HG03139 (cell line): Measurements from ENCODE around the gene ADORA2A.

Experiments used
- ATAC-seq: cut with Tn5 transposase; IDR thresholded peaks from one replicate; pipeline ENCODE4 v1.9.1; 2021; ENCODE audit not compliant: unreplicated experiment

The ADORA2A gene

DNA sequence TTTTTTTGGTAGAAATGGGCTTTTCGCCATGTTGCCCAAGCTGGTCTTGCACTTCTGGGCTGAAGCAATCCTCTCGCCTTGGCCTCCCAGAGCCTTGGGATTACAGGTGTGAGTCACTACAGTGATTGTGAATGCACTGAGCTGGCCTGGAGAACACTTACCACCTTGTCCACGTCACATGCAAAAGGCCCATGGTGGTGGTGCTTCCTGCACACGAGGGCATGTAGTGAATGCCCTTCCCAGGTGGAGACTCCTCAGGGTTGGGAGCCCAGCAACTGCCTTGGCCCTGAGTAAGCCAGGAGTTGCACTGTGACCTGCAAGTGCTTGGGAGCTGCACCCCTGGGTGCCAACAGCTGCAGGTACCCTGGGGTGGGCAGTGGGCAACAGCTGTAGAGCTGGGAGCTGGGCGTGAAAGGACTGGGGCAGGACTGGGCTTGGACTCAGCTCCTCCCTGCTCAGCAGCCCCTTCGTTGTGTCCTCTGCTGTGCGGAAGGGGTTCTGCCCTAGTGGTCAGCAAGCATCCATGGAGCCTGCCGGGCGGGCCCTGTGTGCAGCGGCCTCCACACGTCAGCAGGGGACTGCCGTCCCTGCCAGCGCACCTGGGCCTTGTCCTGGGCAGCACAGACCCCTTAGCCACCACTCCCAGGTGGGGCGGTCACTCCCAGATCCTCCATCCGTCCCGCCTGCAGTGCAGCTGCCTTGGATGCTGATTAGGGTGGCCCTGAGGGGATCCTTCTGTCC lies 9.3 kb upstream of the ADORA2A start:
- no peak for ATAC-seq

GRCh38 chr22:24418786-24419474 lies 8.5 kb upstream of the ADORA2A start:
- no peak for ATAC-seq

DNA sequence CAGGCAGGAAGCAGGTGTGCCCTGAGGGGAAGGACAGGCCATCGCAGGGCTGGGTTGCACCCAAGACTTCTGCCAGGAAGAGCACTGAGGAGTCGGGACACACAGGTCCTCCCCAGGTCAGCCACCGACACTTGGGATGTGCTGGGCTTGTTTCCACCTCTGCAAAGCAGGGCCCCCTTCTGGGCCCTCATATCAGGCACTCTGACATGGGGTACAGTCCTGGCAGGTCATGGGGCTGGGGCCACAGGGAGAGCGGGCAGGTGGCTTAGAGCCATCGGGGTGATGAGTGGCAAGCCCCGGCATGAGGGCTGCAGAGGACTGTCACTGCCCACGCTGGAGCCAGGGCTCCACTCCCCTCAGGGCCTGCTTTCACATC lies 7.9 kb upstream of the ADORA2A start:
- no peak for ATAC-seq

- no peak for ATAC-seq
These were observed 7.1 kb upstream of the ADORA2A start for GRCh38 chr22:24420072-24420976.

DNA sequence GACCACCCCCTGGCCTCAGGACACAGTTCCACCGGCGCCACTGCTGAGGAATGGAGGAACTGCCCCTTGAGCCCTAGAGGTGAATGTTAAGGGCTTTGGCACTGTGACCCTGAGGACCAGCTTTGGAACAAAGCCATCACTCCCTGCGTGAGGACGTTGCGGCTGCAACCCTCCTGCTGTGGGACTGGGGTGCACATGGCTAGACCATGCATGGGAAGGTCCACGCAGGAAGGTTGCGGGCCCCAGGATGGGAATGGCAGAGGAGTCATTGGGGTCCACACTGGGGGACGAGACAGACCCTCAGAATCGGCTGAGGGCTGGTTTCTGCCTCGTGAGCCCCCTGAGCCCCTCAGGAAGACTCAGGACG lies 6.4 kb upstream of the ADORA2A start:
- no peak for ATAC-seq

DNA sequence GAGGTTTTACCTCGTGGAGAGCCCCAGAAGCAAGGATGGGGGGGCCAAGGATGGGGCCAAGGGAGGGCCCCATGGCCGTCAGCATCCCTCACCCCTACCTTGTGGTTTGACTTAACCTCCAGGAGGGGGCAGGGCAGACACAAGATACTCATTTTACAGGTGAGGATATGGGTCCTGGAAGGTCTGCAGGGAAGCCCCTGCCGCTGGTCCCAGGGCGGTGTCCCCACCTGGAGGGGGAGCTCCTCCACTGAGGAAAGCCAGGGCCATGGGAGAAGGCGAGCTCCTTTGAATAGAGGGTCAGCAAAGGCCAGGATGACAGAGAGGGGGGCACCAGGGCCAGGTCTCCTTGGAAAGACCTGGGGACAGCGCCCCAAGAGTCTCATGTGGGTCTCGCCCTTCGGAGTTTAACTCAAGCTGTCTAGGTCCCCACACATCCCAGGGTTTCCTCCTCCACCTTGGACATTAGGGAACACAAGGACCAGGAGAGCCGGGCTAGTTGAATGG lies 5.9 kb upstream of the ADORA2A start:
- ATAC-seq, result no peak

GRCh38 chr22:24422102-24422665 lies 5.2 kb upstream of the ADORA2A start:
- ATAC-seq, result no peak

DNA sequence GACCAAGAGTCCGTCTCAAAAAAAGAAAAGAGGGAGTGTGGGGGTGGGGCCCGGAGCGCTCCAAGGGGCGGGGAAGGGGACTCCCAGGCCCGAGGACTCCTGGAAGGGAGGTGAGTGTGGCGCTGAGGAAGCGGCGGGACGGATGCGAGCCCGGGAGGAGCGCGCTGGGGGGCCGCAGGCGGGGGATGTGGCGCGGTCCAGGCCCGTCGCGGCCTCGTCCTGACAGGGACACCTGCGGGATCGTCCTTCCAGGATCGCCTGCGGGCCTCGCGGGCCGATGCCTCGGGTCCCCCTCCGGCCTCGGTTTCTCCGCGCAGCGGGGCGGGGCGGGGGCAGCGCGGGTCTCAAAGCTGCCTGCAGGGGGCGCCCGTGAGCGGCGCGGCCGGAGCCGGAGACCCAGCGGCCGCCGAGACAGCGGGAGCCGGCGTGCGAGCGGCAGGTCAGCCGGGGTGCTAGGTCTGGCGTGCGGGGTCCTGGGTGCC lies 3.8 kb upstream of the ADORA2A start:
- ATAC-seq, result no peak

DNA sequence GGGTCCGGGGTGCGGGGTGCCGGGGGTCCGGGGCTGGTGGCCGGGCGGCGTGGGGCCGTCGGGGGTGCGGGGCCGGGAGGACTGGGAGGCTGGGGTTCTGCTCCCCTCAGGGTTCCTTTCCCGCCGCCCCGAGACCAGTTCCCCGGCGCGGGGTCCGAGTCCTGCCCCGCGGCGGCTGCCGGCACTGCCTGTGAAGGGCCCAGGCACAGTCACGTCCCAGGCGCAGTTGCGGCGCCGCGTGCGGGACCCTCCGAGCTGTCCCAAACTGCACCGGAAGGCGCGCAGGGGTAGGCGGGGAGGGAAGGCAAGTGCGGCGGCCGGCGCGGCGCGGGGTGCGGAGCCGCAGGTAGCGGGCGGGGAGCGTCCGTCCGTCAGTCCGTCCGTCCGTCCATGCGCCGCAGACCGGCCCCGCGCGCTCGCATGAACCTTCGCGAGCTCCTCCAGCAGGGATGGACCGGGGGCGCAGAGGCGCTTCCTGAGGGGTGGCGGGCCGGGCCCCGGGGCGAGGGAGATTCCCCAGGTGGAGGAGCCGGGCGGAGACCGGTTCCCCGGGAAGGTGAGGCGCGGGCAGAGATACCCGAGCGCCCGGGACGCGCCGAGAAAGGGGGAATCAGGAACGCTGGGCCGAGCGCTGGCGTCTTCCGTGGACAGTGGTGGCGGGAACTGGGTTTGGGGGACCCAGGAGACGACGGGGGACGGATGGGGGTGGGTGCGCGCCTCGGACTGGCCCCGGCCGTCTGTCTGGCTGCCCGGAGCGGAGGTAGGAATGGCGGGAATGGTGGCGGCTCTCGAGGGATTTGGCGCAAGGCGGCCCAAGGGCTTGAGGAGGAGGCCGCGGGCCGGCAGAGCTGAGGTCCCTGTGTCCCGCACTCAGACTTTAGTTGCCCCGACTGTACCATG lies 3.1 kb upstream of the ADORA2A start:
- no peak for ATAC-seq

GRCh38 chr22:24424901-24425775 lies 2.3 kb upstream of the ADORA2A start:
- ATAC-seq, result no peak

DNA sequence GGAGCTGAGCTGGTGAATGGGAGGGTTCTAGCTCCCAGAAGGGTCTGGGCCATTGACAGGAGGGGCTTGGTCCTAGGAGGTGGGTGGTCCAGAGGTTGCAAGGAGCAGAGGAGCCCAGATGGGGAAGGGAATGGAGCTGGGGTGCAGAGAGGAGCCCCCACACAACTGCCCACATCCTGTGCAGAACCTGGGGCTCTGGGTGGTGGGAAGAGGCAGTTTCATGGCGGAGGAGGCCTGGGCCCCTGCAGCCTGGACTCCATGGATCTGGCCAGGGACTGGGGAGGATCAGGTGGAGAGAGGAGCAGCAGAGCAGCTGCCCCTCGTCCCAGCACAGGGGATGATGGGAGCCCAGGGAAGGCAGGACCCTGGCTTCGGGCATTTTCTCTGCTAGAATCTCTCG lies 963 bp upstream of the ADORA2A start:
- no peak for ATAC-seq

DNA sequence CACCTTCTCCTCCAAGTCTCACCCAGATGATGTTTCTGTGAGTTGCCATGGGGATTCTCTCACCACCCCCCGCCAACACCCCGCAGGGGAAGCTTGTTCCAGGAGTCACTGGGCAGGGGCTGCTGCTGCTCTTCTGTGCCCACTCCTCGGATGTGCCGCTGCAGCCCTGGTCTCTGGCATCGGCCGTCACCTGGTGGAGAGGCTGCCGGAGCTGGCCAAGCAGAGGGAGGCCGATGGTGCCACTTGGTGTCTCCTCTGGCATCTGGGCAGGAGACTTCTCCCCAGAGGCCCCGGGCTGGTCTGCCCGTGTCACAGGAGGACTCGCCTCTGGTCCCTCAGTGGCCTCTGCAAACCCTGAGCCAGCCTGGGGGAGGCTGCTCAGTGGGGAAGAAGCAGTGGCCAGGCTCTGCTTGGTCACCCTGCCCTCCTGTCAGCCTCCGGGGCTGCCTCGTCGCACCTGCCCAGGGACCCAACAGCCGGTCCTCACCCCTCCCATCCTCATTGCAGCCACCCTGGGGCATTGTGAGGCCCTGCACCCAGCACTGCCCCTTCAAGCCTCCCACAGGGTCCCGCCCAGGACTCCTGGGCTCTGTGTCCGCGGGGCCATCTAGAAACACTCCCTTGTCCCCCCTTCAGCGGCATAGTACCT lies 424 bp upstream of the ADORA2A start:
- no peak for ATAC-seq

- ATAC-seq, result no peak
These were observed 1.5 kb downstream of the ADORA2A start for GRCh38 chr22:24428751-24429410.

GRCh38 chr22:24429411-24430365 lies 2.3 kb downstream of the ADORA2A start:
- no peak for ATAC-seq

DNA sequence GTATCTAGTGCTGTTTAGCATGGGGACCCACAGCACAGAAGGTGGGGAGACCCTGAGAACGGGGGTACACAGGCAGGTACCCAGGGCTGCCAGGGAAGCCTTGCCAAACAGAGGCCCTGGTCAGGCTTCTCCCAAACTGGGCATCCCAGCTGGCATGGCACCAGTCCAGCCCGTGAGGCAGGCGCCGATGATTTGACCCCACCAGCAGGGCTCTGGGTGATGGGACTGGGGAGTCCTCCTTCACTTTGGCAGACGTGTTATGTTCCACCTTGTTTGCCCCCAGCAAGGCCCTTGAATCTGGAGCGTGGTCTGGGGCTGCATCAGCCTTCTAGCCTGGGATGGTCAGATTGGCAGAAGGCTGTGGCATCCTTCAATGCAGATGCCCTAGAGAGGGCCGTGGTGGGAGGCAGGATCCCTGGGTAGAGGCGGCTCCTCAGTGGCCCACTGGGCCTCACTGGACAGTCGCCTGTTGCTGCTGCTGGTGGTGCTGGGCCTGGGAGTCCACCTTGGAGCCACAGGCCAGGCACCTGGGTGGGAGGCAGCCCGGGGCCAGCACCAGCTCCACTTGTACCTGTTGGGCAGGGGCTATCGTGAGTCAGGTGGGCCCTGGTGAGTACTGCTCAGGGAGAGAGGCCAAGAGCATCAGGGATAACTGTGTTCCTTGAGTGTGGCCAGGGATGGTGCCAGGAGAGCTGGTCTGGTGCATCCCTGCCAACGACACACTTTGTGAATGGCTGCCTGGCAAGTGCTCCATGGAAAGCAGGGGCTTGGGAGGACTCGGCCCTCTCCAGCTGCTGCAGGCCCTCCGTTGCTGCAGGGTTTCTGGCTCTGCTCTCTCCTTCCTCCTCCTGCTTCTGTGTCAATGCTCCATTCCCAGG lies 3.3 kb downstream of the ADORA2A start:
- ATAC-seq, result no peak
